Nephron (organoid): ENCODE measurements around the gene COL28A1.
"Not testable (repeated sequence)": the region's sequence is repeated elsewhere in the genome, so short reads cannot be mapped to it uniquely, and the experiment has no call there.

ENCODE experiments used
- H3K27ac Mint-ChIP-seq, 3 experiments: 2 replicates each; pipeline ENCODE4 v1.8.0; 2020; ENCODE audit warnings: mixed read lengths in 3 of 3, mild to moderate bottlenecking in 2 of 3, moderate library complexity in 1 of 3
- H3K27me3 Mint-ChIP-seq: 2 replicates; pipeline ENCODE4 v1.8.0; 2021; ENCODE audit warnings: low read depth, mild to moderate bottlenecking, moderate library complexity, mixed read lengths
- H3K36me3 Mint-ChIP-seq: 2 replicates; pipeline ENCODE4 v1.8.0; 2020; ENCODE audit warnings: low read depth, mixed read lengths
- H3K4me1 Mint-ChIP-seq: 2 replicates; pipeline ENCODE4 v1.8.0; 2020; ENCODE audit warnings: mixed read lengths
- H3K4me3 Mint-ChIP-seq, 3 experiments: 2 replicates each; pipeline ENCODE4 v1.8.0; 2020; ENCODE audit warnings: mild to moderate bottlenecking in 3 of 3, mixed read lengths in 3 of 3, moderate library complexity in 2 of 3
- H3K9me3 Mint-ChIP-seq: 2 replicates; pipeline ENCODE4 v1.8.0; 2020; ENCODE audit warnings: mixed read lengths
- TF ChIP-seq, protein P1 (sequence below), 3 experiments: fragments of 200-600 bp; sonication (generic); IDR thresholded peaks; one replicate each; pipeline ENCODE4 v1.5.0; 2021; ENCODE audit warnings: antibody characterized with exemption in 3 of 3; ENCODE audit not compliant: unreplicated experiment in 3 of 3

COL28A1 gene

DNA sequence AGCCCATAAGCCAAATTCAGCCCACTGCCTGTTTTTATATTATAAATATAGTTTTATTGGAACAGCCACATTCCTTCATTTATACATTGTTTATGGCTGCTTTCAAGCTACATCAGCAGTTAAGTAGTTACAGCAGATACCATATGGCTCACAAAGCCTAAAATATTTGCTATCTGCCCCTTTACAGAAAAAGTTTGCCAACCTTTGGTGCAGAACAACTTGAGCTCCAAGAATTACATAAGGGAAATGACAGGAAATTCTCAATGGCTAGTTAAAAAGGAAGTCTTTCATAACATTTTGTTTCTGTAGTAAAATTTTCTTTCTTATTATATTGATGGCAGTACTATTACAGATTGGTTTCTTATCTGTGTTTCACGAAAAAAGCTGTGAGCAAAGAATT, 59.3 kb downstream of the COL28A1 start:
- Mint-ChIP-seq H3K27ac (no peak overlapping the region), H3K36me3 (peaks cover 6% of the 10 kb centered on the region), H3K9me3 (peaks cover 20% of the 10 kb centered on the region), H3K27me3 (no peaks in the 10 kb centered on the region), H3K4me3 (no peak overlapping the region), H3K4me1 (no peaks in the 10 kb centered on the region)
- TF ChIP-seq, protein P1, sequence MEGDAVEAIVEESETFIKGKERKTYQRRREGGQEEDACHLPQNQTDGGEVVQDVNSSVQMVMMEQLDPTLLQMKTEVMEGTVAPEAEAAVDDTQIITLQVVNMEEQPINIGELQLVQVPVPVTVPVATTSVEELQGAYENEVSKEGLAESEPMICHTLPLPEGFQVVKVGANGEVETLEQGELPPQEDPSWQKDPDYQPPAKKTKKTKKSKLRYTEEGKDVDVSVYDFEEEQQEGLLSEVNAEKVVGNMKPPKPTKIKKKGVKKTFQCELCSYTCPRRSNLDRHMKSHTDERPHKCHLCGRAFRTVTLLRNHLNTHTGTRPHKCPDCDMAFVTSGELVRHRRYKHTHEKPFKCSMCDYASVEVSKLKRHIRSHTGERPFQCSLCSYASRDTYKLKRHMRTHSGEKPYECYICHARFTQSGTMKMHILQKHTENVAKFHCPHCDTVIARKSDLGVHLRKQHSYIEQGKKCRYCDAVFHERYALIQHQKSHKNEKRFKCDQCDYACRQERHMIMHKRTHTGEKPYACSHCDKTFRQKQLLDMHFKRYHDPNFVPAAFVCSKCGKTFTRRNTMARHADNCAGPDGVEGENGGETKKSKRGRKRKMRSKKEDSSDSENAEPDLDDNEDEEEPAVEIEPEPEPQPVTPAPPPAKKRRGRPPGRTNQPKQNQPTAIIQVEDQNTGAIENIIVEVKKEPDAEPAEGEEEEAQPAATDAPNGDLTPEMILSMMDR (IDR thresholded peaks at IDR 0.05; ENCODE audit: unreplicated experiment in 3 of 3) = no peak

DNA sequence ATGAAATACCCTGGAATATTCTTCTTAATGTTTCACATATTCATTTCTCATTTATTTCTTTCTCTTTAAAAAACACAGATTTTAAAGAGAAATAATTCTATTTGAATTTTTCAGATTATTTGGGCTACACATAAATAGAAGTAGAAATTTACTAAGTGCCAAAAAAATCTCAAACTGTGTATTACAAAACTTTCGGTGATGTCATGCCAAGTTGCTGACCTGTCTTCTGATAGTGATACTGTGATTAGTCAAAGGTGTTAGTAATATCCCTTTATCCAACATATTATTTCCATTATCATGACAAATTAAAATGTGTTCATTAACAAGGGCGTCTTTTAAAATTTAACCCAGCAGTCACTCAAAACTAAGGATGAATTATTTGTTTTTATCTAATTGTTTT, 60.1 kb downstream of the COL28A1 start:
- no peaks in the 10 kb centered on the region for H3K4me1 Mint-ChIP-seq
- TF ChIP-seq, protein P1 (IDR thresholded peaks at IDR 0.05; ENCODE audit: unreplicated experiment in 3 of 3) = no peak
- H3K36me3 Mint-ChIP-seq = peaks cover 6% of the 10 kb centered on the region
- peaks cover 24% of the 10 kb centered on the region for H3K9me3 Mint-ChIP-seq
- no peak overlapping the region for H3K27ac Mint-ChIP-seq
- no peaks in the 10 kb centered on the region for H3K27me3 Mint-ChIP-seq
- H3K4me3 Mint-ChIP-seq = no peak overlapping the region

DNA sequence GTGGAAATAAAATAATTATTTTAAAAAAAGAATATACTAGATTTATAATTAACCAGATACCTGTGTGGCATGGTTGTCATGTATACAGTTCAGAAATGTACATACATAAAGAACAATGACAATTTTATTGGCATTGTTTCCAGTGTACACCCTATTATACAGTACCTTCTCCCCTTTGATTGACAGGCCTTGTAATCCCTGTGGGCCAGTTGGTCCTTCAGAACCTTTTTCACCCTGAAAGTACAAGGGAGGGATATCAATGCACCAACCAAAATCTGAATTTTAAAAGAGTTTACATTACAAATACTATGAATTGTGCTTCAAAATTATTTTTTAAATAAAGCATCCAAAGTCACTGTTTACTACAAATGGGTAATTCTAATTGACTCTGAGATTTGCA, 61.2 kb downstream of the COL28A1 start:
- TF ChIP-seq, protein P1 (IDR thresholded peaks at IDR 0.05; ENCODE audit: unreplicated experiment in 3 of 3) = no peak
- peaks cover 6% of the 10 kb centered on the region for H3K36me3 Mint-ChIP-seq
- peaks cover 24% of the 10 kb centered on the region for H3K9me3 Mint-ChIP-seq
- H3K4me3 Mint-ChIP-seq = no peak overlapping the region
- no peaks in the 10 kb centered on the region for H3K27me3 Mint-ChIP-seq
- no peak overlapping the region for H3K27ac Mint-ChIP-seq
- no peaks in the 10 kb centered on the region for H3K4me1 Mint-ChIP-seq

DNA sequence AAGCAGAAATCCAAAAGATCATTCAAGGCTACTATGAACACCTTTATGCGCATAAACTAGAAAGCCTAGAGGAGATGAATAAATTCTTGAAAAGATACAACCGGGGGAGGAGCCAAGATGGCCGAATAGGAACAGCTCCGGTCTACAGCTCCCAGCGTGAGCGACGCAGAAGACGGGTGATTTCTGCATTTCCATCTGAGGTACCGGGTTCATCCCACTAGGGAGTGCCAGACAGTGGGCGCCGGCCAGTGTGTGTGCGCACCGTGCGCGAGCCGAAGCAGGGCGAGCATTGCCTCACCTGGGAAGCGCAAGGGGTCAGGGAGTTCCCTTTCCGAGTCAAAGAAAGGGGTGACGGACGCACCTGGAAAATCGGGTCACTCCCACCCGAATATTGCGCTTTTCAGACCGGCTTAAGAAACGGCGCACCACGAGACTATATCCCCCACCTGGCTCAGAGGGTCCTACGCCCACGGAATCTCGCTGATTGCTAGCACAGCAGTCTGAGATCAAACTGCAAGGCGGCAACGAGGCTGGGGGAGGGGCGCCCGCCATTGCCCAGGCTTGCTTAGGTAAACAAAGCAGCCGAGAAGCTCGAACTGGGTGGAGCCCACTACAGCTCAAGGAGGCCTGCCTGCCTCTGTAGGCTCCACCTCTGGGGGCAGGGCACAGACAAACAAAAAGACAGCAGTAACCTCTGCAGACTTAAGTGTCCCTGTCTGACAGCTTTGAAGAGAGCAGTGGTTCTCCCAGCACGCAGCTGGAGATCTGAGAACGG, 70.5 kb downstream of the COL28A1 start:
- not testable (repeated sequence) for H3K4me1 Mint-ChIP-seq, H3K4me3 Mint-ChIP-seq, H3K27ac Mint-ChIP-seq, H3K27me3 Mint-ChIP-seq
- peaks cover 13% of the 10 kb centered on the region for H3K36me3 Mint-ChIP-seq
- peaks cover 24% of the 10 kb centered on the region for H3K9me3 Mint-ChIP-seq

DNA sequence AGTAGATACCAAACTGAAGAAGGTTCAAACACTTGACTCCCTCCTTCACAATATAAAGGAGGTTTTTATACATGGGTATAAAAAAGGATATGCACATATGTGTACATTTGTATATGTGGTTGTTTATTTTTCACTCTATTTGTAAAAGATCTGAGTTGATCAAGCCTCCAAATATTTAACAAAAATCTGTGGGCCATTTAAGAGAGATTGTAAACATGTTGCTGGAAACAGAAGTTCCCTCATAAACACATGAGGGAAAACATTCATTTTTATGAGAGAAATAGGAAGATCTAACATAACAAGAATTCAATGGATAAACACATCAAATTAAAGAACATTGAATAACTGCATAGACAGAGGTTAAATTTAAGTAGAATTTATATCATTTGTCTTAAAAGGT, 81.7 kb downstream of the COL28A1 start:
- TF ChIP-seq, protein P1 (IDR thresholded peaks at IDR 0.05; ENCODE audit: unreplicated experiment in 3 of 3) = no peak
- H3K36me3 Mint-ChIP-seq = peaks cover 9% of the 10 kb centered on the region
- no peak overlapping the region for H3K27ac Mint-ChIP-seq
- no peaks in the 10 kb centered on the region for H3K27me3 Mint-ChIP-seq
- peaks cover 8% of the 10 kb centered on the region for H3K9me3 Mint-ChIP-seq
- H3K4me3 Mint-ChIP-seq = no peak overlapping the region
- no peaks in the 10 kb centered on the region for H3K4me1 Mint-ChIP-seq

DNA sequence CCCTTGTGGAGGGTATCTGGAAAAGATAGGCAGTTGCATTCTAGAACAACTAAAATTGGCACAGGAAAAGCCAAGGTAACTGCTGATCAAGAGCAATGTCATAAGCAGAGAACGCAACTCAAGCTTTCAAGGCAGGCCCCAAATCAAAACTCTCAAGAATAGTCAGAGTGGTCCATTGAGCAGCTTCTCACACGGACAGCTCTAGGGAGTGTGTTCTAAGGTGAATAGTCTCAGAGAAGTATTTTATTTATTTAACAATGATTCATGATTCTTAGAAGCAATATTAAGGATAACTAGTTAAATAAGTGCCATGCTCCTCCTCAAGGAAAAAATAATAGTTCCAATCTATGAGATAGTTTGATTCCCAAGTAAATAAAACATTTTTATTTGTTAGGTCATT, 83.0 kb downstream of the COL28A1 start:
- Mint-ChIP-seq H3K9me3 (peaks cover 15% of the 10 kb centered on the region), H3K36me3 (peaks cover 17% of the 10 kb centered on the region), H3K27ac (no peak overlapping the region), H3K4me1 (no peaks in the 10 kb centered on the region), H3K4me3 (no peak overlapping the region), H3K27me3 (no peaks in the 10 kb centered on the region)
- TF ChIP-seq, protein P1 (IDR thresholded peaks at IDR 0.05; ENCODE audit: unreplicated experiment in 3 of 3) = no peak
